Measurements from ENCODE around the gene NFIC.

DNA sequence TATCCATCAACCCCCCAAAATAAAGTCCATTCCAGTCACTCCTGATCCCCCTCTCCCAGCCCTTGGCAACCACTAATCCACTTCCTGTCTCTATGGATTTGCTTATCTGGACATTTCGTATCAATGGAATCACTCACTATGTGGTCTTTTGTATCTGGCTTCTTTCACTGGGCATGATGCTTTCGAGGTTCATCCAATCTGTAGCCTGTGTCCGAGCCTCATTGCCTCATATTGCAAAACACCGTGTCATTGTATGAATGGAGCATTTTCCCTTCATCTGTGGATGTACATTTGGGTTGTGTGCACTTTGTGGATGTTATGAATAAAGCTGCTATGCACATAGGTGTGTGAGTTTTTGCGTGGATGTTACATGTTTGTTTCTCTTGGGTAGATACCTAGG lies 138.4 kb downstream of the NFIC start:
- TF ChIP-seq, protein P1, sequence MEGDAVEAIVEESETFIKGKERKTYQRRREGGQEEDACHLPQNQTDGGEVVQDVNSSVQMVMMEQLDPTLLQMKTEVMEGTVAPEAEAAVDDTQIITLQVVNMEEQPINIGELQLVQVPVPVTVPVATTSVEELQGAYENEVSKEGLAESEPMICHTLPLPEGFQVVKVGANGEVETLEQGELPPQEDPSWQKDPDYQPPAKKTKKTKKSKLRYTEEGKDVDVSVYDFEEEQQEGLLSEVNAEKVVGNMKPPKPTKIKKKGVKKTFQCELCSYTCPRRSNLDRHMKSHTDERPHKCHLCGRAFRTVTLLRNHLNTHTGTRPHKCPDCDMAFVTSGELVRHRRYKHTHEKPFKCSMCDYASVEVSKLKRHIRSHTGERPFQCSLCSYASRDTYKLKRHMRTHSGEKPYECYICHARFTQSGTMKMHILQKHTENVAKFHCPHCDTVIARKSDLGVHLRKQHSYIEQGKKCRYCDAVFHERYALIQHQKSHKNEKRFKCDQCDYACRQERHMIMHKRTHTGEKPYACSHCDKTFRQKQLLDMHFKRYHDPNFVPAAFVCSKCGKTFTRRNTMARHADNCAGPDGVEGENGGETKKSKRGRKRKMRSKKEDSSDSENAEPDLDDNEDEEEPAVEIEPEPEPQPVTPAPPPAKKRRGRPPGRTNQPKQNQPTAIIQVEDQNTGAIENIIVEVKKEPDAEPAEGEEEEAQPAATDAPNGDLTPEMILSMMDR (IDR thresholded peaks at IDR 0.05): no peak
- no peak for TF ChIP-seq POLR2A (IDR thresholded peaks at IDR 0.05)
- TF ChIP-seq EP300 (IDR thresholded peaks at IDR 0.05): no peak

All from gastroesophageal sphincter (tissue), 3 donors.